ENCODE results near the gene LRRD1. TPM values are rescaled to one million over a fixed set of nuclear protein-coding genes. Genes with fewer than 3 reads are reported as not detected.

Gene LRRD1
- total and polyA plus RNA-seq, 9 of the 15 experiments (the other 6 are each of a cell fraction or from before 2014, with no cell fraction given), result 0.07 to 0.15 TPM; not detected in 7

- FAIRE-seq (peak; percentile 15), DNase-seq (ENCODE audit: extremely low read depth in 1 of 4, low spot score in 3 of 4) (peak; percentile 37 to 60 (median 42)), ATAC-seq (peak; percentile 27)
- ChIA-PET CTCF (ENCODE audit: low intra/inter-chr PET ratio) (no interaction called here), POLR2A (interaction anchor here (0.7 to 1.8 kb wide), 15 partner anchors 10 to 312 kb away, joined by 3 to 16 read pairs (median 4); partner anchors contain the start of genes ANKIB1, GATAD1 and KRIT1)
- WGBS (ENCODE audit: insufficient coverage, low coverage, missing lambda C conversion rate), result 10% methylated on average over 21 of the region's 21 CpGs
- H3K27me3 ChIP-seq (ENCODE audit: control insufficient read depth in 2 of 2, insufficient read depth in 2 of 2, low read length in 2 of 2), result no peaks in the 10 kb centered on the region
- intact Hi-C loops (cut with micrococcal nuclease) (loop anchor here (2.0 kb wide), 2 partner anchors 110 to 254 kb away; partner anchors contain the start of genes ANKIB1, KRIT1 and MTERF1), in situ Hi-C loops (cut with MboI) (loop anchor here (10.0 kb wide), 1 partner anchor 300 kb away; no protein-coding TSS in a partner anchor)
- H3K27ac ChIP-seq (ENCODE audit: extremely low read depth, low read depth, low read length), result peak overlapping the region; percentile 99
- peak overlapping the region; percentile 100 for H2AFZ ChIP-seq (ENCODE audit: low read depth, low read length)
- TSS peak; percentile 92 for BruUV-seq (replicated peaks)
- peaks cover 8% of the 10 kb centered on the region; the same call in 1 of the 2 replicates for H4K20me1 ChIP-seq (replicated peaks; ENCODE audit: control insufficient read depth, insufficient read depth, low read length)
- H3K9me3 ChIP-seq (replicated peaks; ENCODE audit: control insufficient read depth, insufficient read depth, low read depth, low read length), result no peaks in the 10 kb centered on the region
- H3K9me1 ChIP-seq (ENCODE audit: control insufficient read depth, insufficient read depth, low read length), result no peaks in the 10 kb centered on the region
- peaks cover 19 to 20% of the 10 kb centered on the region in 2 experiments; a peak in 3 of 5 replicates for H3K4me1 ChIP-seq (replicated peaks in 1 of 2; ENCODE audit: control insufficient read depth in 2 of 2, insufficient read depth in 2 of 2, low read length in 2 of 2)
- peak overlapping the region; percentile 91 to 96 for H3K9ac ChIP-seq (ENCODE audit: insufficient read depth in 1 of 2, low read depth in 2 of 2, low read length in 2 of 2)
- H3K36me3 ChIP-seq (ENCODE audit: control insufficient read depth, insufficient read depth, low read length), result peaks cover 20% of the 10 kb centered on the region
- H3K4me3 ChIP-seq, result peak overlapping the region; percentile 95
- H3K4me2 ChIP-seq (ENCODE audit: insufficient read depth, low read length), result peak overlapping the region; percentile 98
- peaks cover 49% of the 10 kb centered on the region for H3K79me2 ChIP-seq (ENCODE audit: control insufficient read depth, insufficient read depth, low read length)
- no peak for TF ChIP-seq MCM3 (IDR thresholded peaks at IDR 0.05)
- no peak for TF ChIP-seq GTF2F1 (IDR thresholded peaks at IDR 0.05; ENCODE audit: low read depth, low read length)
- TF ChIP-seq KAT2B (IDR thresholded peaks at IDR 0.05; ENCODE audit: low read depth, low read length), result no peak
- TF ChIP-seq SREBF2 (CRISPR knock-in tag; IDR thresholded peaks at IDR 0.05), result no peak
- peak; percentile 35 for TF ChIP-seq ZNF592 (IDR thresholded peaks at IDR 0.05)
- no peak for TF ChIP-seq ETS1 (conservative IDR thresholded peaks at IDR 0.05; ENCODE audit: control insufficient read depth, low read depth, low read length)
- TF ChIP-seq HDAC1 (IDR thresholded peaks at IDR 0.05), result peak in 1 of 2 experiments; percentile 17; a peak in 2 of 4 replicates
- peak; percentile 74 for TF ChIP-seq PKNOX1 (IDR thresholded peaks at IDR 0.05)
- TF ChIP-seq ZNF354B (CRISPR knock-in tag; IDR thresholded peaks at IDR 0.05), result 0 out of 2 replicates have a peak, but pooled peaks have one; percentile 12
- no peak for TF ChIP-seq PBX2 (CRISPR knock-in tag; IDR thresholded peaks at IDR 0.05; ENCODE audit: low read depth)
- peak; percentile 78 for TF ChIP-seq PBX2 (tag; conservative IDR thresholded peaks at IDR 0.05; ENCODE audit: low read depth)
- no peak for TF ChIP-seq KLF16 (IDR thresholded peaks at IDR 0.05)
These were observed 43.7 kb downstream of the LRRD1 start for GRCh38 chr7:92135052-92135889.

All from K562 (cell line).